Naive B cell (primary cell): ENCODE measurements around the gene MAP3K13. TPM values are rescaled to one million over a fixed set of nuclear protein-coding genes. Genes with fewer than 3 reads are reported as not detected.
"Not testable (repeated sequence)": the region's sequence is repeated elsewhere in the genome, so short reads cannot be mapped to it uniquely, and the experiment has no call there.

Experiments
- ATAC-seq, 2 donors: fragments of 150-1000 bp; cut with Tn5 transposase; 2 replicates each; pipeline ENCODE4 v1.10.0; 2021; ENCODE audit warnings: low read depth in 2 of 2, mild to moderate bottlenecking in 2 of 2, moderate library complexity in 2 of 2
- DNase-seq: peaks from one replicate; pipeline ENCODE4 v3.0.0; 2022
- H3K27ac Mint-ChIP-seq, 6 donors: one replicate each; pipeline ENCODE4 v1.8.0; 2020 to 2022; ENCODE audit warnings: mild to moderate bottlenecking in 6 of 6, mixed read lengths in 6 of 6, moderate library complexity in 5 of 6, inconsistent platforms in 2 of 6
- H3K27me3 Mint-ChIP-seq, 3 donors: one replicate each; pipeline ENCODE4 v1.8.0; 2021 to 2022; ENCODE audit warnings: mixed read lengths in 3 of 3, mild to moderate bottlenecking in 1 of 3
- H3K36me3 Mint-ChIP-seq, 2 donors: one replicate each; pipeline ENCODE4 v1.8.0; 2020 to 2022; ENCODE audit warnings: mixed read lengths in 2 of 2, inconsistent platforms in 1 of 2, mild to moderate bottlenecking in 1 of 2
- H3K4me1 Mint-ChIP-seq, 3 donors: one replicate each; pipeline ENCODE4 v1.8.0; 2020 to 2022; ENCODE audit warnings: mixed read lengths in 3 of 3, inconsistent platforms in 1 of 3, mild to moderate bottlenecking in 1 of 3, moderate library complexity in 1 of 3
- H3K4me3 Mint-ChIP-seq, 8 donors: one replicate each; pipeline ENCODE4 v1.8.0; 2020 to 2022; ENCODE audit warnings: mild to moderate bottlenecking in 8 of 8, mixed read lengths in 8 of 8, moderate library complexity in 8 of 8, inconsistent platforms in 2 of 8
- H3K9me3 Mint-ChIP-seq, 7 donors: one replicate each; pipeline ENCODE4 v1.8.0; 2020 to 2022; ENCODE audit warnings: mixed read lengths in 7 of 7, mild to moderate bottlenecking in 5 of 7, inconsistent platforms in 2 of 7, moderate library complexity in 1 of 7
- polyA plus RNA-seq, 6 donors: library from polyadenylated mRNA; unstranded; fragments of 300-500 nt; fragmentation: Illumina TruSeq; gene quantifications; one replicate each; pipeline ENCODE4 v1.2.3, GENCODE V29; 2021; ENCODE audit warnings: low read depth in 6 of 6

The MAP3K13 gene
- polyA plus RNA-seq, 6 donors from 2014 or later, result 39.9 to 64.9 (median 57.6) TPM

DNA sequence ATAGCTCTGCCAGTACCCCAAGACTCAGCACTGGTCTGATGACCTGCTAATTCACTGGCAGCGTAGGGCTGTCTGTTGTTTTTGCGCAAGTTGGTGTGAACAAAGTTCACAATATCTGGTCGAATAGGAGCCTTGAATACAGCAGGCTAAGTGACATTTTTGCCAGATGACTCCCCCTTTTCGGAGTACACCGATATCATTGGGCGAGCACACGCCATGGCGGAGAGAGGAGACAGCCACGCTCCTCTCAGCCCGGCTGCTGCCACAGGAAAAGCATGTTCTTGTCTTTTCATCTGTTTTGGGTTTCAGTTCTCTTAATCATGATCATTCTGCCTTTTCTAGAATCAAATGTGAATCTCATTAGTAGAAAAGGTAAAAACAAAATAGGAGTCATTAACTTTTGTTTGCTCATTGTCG is 55.6 kb downstream of the MAP3K13 start:
- H3K27ac Mint-ChIP-seq, DNase-seq, H3K4me3 Mint-ChIP-seq, H3K36me3 Mint-ChIP-seq, H3K9me3 Mint-ChIP-seq, H3K4me1 Mint-ChIP-seq: not testable (repeated sequence)
- peak in 1 of 2 donors; percentile 41 for ATAC-seq
- peaks cover 0 to 10% (median 4%) of the 10 kb centered on the region in 3 donors for H3K27me3 Mint-ChIP-seq

DNA sequence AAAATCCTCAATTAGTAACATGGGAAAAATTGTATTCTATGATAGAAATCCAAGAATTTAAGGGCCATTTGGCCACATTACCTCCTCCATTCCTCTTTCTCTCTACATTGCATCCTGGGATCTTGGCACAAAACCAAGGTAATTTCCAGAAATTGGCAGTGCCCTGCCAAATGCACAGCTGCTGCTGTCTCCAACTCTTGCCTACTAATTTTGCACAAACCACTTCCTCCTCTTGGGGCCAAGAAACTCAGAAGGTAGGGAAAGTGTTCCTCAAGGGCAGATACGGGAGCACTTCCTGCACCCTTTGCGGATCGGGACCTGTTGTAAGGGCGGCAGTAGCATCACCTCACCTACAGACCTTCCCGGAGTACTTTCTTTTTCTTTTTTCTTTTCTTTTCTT is 57.8 kb downstream of the MAP3K13 start:
- no peaks in the 10 kb centered on the region for H3K36me3 Mint-ChIP-seq
- H3K9me3 Mint-ChIP-seq, result no peaks in the 10 kb centered on the region
- H3K4me1 Mint-ChIP-seq, result peaks cover 0 to 5% (median 0%) of the 10 kb centered on the region in 3 donors
- peaks cover 0 to 27% (median 16%) of the 10 kb centered on the region in 3 donors for H3K27me3 Mint-ChIP-seq
- H3K27ac Mint-ChIP-seq, result no peak overlapping the region
- no peak for DNase-seq
- no peak overlapping the region for H3K4me3 Mint-ChIP-seq
- no peak for ATAC-seq

DNA sequence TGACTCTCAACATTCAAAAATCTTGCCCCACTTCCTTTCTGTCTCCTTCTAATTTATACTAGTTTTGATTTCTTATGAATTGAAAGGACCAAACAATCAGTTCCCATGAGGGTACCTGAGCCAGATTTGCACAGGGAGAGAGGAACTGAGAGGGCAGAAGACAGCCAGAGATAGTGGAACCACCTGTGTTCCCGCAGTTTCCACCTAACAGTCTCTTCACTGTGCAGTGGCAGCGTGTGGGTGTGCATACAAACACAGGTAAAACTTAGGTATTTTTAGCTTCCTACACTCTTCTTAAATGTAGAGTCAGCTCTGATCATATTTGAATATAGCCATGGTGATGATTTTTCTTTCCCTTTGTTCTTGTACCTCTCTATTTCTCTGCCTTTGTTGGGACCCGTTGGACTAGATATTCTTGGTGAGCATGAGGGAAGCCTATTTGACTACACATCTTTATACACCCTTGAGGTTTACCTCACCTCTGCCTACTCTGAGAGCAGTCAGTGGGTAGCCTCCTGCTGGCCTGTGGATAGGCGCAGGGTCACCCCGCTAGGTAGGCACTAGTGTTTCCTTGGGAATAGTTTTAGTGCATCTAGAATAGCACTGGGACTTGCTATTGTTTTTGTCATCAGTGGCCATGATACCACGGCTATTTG is 58.8 kb downstream of the MAP3K13 start:
- no peak for DNase-seq
- H3K4me1 Mint-ChIP-seq, result peaks cover 0 to 5% (median 0%) of the 10 kb centered on the region in 3 donors
- ATAC-seq, result no peak
- H3K9me3 Mint-ChIP-seq, result no peaks in the 10 kb centered on the region
- H3K36me3 Mint-ChIP-seq, result no peaks in the 10 kb centered on the region
- H3K27ac Mint-ChIP-seq, result peak overlapping the region in 1 of 6 donors; percentile 44
- H3K4me3 Mint-ChIP-seq, result no peak overlapping the region
- H3K27me3 Mint-ChIP-seq, result peaks cover 0 to 37% (median 19%) of the 10 kb centered on the region in 3 donors

DNA sequence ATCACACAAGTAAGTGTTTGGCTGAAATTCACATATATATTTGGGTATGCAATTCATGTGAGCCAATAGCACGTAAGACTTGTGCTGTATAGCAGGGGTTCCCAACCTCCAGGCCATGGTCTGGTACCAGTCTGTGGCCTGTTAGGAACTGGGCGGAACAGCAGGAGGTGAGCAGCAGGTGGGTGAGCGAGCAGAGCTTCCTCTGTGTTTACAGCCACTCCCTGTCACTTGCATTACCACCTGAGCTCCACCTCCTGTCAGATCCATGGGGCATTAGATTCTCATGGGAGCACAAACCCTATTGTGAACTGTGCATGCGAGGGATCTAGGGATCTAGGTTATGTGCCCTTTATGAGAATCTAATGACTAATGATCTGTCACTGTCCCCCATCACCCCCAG is 59.7 kb downstream of the MAP3K13 start:
- Mint-ChIP-seq H3K4me1 (peaks cover 0 to 5% (median 0%) of the 10 kb centered on the region in 3 donors), H3K9me3 (no peaks in the 10 kb centered on the region), H3K27ac (no peak overlapping the region), H3K36me3 (no peaks in the 10 kb centered on the region), H3K27me3 (peaks cover 0 to 40% (median 20%) of the 10 kb centered on the region in 3 donors), H3K4me3 (no peak overlapping the region)
- DNase-seq, result no peak
- no peak for ATAC-seq

DNA sequence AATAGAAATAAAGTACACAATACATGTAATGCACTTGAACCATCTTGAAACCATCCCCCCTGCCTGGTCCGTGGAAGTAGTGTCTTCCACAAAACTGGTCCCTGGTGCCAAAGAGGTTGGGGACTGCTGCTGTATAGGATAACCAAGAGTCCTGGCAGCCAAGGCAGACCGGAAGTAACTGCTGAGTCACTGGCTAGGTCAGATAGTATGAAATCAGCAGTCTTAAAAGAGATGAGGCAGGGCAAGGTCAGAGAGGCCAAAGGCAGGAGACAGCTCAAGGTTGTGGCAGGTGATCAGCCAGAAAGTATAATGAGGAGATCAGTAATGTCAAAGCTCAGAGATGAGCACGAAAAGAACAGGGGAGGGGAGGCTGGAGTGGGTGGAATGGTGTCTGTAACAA is 60.2 kb downstream of the MAP3K13 start:
- ATAC-seq, result no peak
- Mint-ChIP-seq H3K9me3 (no peaks in the 10 kb centered on the region), H3K4me1 (peaks cover 0 to 5% (median 0%) of the 10 kb centered on the region in 3 donors), H3K27ac (no peak overlapping the region), H3K4me3 (no peak overlapping the region), H3K27me3 (peaks cover 0 to 40% (median 20%) of the 10 kb centered on the region in 3 donors), H3K36me3 (no peaks in the 10 kb centered on the region)
- no peak for DNase-seq

DNA sequence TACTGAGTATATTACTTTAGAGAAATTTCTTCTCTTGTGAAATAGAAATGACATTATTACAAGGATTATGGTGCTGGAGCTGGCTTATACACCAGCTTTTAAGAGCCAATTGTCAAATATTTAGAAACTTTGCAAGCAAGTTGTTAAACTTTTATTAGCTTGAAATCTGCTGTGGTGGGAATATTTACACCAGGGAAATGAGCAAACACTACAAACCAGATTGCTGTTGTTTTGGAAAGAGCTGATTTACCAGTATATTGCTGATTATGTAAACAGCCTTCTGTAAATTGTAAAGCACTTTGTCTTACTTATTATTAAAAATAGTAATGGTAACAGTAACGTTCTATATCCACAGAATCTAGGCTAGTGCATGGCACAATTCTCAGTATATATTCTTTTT is 61.5 kb downstream of the MAP3K13 start:
- H3K4me3 Mint-ChIP-seq, result no peak overlapping the region
- DNase-seq (no peak), ATAC-seq (no peak)
- H3K4me1 Mint-ChIP-seq, result no peaks in the 10 kb centered on the region
- no peaks in the 10 kb centered on the region for H3K36me3 Mint-ChIP-seq
- H3K27ac Mint-ChIP-seq, result no peak overlapping the region
- no peaks in the 10 kb centered on the region for H3K9me3 Mint-ChIP-seq
- peaks cover 0 to 40% (median 20%) of the 10 kb centered on the region in 3 donors for H3K27me3 Mint-ChIP-seq

DNA sequence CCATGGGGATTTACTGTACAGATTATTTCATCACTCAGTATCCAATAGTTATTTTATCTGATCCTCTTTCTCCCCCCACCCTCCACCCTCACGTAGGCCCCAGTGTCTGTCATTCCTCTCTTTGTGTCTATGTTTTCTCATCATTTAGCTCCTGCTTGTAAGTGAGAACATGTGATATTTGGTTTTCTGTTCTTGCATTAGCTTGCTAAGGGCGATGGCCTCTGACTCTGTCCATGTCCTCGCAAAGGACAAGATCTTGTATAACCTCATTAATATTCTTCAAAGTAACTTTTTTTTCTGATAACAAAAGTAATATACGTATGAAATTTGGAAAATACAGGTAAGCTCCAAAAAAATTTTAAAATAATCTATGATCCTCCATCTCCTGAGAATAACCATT is 67.4 kb downstream of the MAP3K13 start:
- no peaks in the 10 kb centered on the region for H3K9me3 Mint-ChIP-seq
- no peak overlapping the region for H3K4me3 Mint-ChIP-seq
- H3K27me3 Mint-ChIP-seq, result peaks cover 0 to 16% (median 7%) of the 10 kb centered on the region in 3 donors
- H3K27ac Mint-ChIP-seq, result no peak overlapping the region
- DNase-seq, result no peak
- no peaks in the 10 kb centered on the region for H3K4me1 Mint-ChIP-seq
- ATAC-seq, result no peak
- no peaks in the 10 kb centered on the region for H3K36me3 Mint-ChIP-seq

DNA sequence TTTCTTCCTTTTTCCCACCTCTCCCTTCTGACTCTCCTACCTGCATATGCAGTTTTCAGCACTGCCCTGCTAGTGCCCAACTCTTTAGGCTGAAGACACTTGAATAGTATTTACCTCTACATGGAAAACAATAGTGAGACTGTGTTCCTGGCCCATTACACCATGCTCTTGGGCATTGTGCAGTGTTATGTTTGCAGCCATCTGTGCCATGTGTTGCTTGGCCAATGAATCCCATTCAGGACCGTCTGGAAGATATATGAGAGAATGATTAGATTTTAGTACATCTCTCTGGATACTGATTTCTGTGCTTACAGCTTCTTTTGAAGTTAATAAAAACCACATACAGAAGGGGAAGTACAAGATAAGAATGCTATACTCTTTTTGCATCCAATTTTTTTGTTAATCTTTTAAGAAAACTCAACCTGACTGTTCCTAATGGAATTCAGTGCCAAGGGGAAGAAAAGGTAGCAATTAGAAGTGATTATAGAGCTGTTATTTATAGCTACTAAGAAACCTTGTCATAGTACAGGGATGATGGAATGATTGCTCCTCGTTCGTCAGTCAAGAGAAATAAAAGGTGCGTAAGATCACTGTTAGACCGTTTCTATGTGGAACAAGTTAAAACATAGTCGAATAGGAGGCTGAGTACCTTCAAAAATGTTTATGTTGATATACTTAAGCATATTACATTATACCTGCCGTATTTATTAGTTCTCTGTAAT is 77.0 kb downstream of the MAP3K13 start:
- Mint-ChIP-seq H3K9me3 (peaks cover 0 to 4% (median 0%) of the 10 kb centered on the region in 7 donors), H3K27ac (no peak overlapping the region), H3K27me3 (peaks cover 0 to 22% (median 4%) of the 10 kb centered on the region in 3 donors), H3K36me3 (no peaks in the 10 kb centered on the region), H3K4me3 (no peak overlapping the region), H3K4me1 (no peaks in the 10 kb centered on the region)
- DNase-seq (no peak), ATAC-seq (no peak)

DNA sequence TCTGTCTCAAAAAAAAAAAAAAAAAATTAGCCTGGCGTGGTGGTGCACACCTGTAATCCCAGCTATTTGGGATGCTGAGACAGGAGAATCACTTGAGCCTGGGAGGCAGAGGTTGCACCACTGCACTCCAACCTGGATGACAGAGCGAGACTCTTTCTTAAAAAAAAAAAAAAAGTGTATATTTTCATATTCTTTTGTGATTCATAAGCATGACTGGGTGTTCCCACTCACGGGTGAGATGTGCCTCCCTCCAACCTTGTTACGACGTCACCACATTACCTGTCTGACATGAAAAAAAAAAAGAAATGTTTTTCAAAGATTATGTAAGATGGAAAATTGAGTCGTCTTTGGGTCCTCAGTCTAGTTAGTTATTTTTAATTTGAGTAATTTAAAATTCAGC is 79.1 kb downstream of the MAP3K13 start:
- peaks cover 0 to 4% (median 0%) of the 10 kb centered on the region in 7 donors for H3K9me3 Mint-ChIP-seq
- no peaks in the 10 kb centered on the region for H3K4me1 Mint-ChIP-seq
- H3K27ac Mint-ChIP-seq, result no peak overlapping the region
- peaks cover 0 to 21% (median 4%) of the 10 kb centered on the region in 3 donors for H3K27me3 Mint-ChIP-seq
- ATAC-seq (no peak), DNase-seq (no peak)
- H3K36me3 Mint-ChIP-seq, result no peaks in the 10 kb centered on the region
- no peak overlapping the region for H3K4me3 Mint-ChIP-seq

DNA sequence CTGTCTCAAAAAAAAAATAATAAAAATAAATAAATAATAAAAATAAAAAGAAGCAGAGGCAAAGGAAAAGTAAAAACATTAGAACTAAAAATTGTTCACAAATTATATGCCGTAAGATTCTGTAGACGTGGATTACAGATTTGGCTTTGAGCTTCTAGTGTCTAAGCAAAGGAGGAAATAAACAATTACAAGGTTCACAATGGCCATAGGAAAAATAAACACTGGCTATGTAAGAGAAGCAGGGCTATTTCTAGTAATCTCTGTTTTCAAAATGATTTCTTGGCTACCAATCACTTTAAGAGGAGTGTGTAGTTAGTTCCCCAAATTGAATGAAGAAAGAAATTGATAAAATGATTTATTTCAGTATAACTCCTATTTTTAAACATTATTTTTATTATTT is 81.4 kb downstream of the MAP3K13 start:
- DNase-seq (no peak), ATAC-seq (no peak)
- no peak overlapping the region for H3K4me3 Mint-ChIP-seq
- no peak overlapping the region for H3K27ac Mint-ChIP-seq
- peaks cover 0 to 17% (median 3%) of the 10 kb centered on the region in 3 donors for H3K27me3 Mint-ChIP-seq
- H3K36me3 Mint-ChIP-seq, result no peaks in the 10 kb centered on the region
- H3K4me1 Mint-ChIP-seq, result no peaks in the 10 kb centered on the region
- H3K9me3 Mint-ChIP-seq, result peaks cover 0 to 4% (median 0%) of the 10 kb centered on the region in 7 donors

DNA sequence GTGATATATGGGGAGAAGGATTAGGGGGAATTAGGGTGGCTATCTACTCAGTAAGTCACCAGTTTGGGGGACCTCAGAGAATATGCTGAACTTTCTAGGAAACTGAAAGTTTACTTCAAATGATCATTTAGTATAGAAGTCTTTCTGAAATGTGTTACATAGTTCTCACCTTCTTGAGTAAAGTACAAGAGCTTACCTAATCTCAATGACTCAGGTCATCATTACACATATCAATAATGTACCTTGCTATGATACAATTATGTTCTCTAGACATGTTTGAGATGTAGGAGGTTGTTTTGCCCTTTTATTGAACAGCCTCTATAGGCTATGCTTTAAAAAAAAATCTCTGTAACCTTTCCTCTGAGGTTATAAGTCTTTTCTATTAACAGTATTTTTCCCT is 85.2 kb downstream of the MAP3K13 start:
- H3K36me3 Mint-ChIP-seq, result no peaks in the 10 kb centered on the region
- H3K27ac Mint-ChIP-seq, result no peak overlapping the region
- no peaks in the 10 kb centered on the region for H3K9me3 Mint-ChIP-seq
- no peak overlapping the region for H3K4me3 Mint-ChIP-seq
- H3K4me1 Mint-ChIP-seq, result no peaks in the 10 kb centered on the region
- ATAC-seq (no peak), DNase-seq (no peak)
- H3K27me3 Mint-ChIP-seq, result peaks cover 0 to 3% (median 0%) of the 10 kb centered on the region in 3 donors

DNA sequence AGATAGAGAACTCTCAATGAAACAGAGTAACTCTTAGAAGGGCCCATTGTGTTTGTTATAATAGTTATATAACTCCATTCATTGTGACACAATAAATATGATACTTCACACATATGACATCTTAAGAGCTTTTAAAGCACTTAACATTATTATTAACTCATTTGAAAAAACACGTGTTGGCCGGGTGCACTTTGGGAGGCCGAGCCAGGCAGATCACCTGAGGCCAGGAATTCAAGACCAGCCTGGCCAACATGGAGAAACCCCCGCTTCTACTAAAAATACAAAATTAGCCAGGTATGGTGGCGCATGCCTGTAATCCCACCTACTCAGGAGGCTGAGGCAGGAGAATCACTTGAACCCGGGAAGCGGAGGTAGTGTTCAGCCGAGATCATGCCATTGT is 88.5 kb downstream of the MAP3K13 start:
- not testable (repeated sequence) for H3K4me3 Mint-ChIP-seq, ATAC-seq, H3K36me3 Mint-ChIP-seq, H3K27ac Mint-ChIP-seq, DNase-seq, H3K9me3 Mint-ChIP-seq, H3K4me1 Mint-ChIP-seq, H3K27me3 Mint-ChIP-seq

DNA sequence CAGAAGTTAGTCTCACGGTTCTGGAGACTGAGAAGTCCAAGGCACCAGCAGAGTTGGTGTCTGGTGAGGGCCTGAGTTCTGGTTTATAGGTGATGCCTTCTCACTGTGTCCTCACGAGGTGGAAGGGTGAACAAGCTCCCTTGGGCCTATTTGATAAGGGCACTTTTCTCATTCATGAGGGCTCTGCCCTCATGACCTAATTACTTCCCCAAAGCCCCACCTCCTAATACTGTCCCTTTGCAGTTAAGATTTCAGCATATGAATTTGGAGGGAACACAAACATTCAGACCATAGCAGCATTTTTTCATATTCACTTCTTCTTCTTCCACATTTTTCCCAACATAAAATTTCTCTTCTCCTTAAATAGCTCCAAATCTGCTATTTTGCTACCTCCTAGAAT is 94.4 kb downstream of the MAP3K13 start:
- H3K36me3 Mint-ChIP-seq, result no peaks in the 10 kb centered on the region
- H3K4me1 Mint-ChIP-seq, result no peaks in the 10 kb centered on the region
- H3K27me3 Mint-ChIP-seq, result no peaks in the 10 kb centered on the region
- no peak overlapping the region for H3K4me3 Mint-ChIP-seq
- DNase-seq (no peak), ATAC-seq (no peak)
- peaks cover 0 to 1% (median 0%) of the 10 kb centered on the region in 7 donors for H3K9me3 Mint-ChIP-seq
- no peak overlapping the region for H3K27ac Mint-ChIP-seq

DNA sequence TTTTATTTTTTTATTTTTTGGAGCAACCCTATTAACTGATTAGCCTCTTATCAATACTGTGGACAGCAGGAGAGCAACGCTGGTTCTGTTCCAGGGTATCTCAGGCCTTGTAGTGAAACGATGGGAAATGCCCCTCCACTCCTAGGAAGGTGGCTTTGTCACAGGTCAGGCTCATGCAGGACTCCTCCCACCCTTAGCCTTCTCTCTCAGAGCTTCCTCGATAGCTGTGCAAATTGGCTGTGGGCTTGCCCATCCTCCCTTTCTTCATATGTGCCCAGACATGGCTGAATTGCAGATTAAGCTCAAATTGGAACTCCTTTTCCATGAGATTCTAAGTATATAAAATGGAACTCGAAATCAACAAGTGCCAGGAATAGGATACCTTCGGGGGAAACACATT is 97.4 kb downstream of the MAP3K13 start:
- H3K4me1 Mint-ChIP-seq, result no peaks in the 10 kb centered on the region
- no peak overlapping the region for H3K27ac Mint-ChIP-seq
- DNase-seq, result no peak
- ATAC-seq, result no peak
- H3K27me3 Mint-ChIP-seq, result no peaks in the 10 kb centered on the region
- H3K4me3 Mint-ChIP-seq, result no peak overlapping the region
- H3K9me3 Mint-ChIP-seq, result peaks cover 0 to 1% (median 0%) of the 10 kb centered on the region in 7 donors
- H3K36me3 Mint-ChIP-seq, result peaks cover 0 to 4% of the 10 kb centered on the region in 2 donors
